Globus pallidus (tissue), 1 donor: ENCODE measurements around the gene CDKN2B-AS1.

Experiments
- DNase-seq: peaks from one replicate; pipeline ENCODE4 v3.0.0-alpha.2; 2015; ENCODE audit warnings: low spot score

CDKN2B-AS1 gene

GRCh38 chr9:21982861-21983560, 11.6 kb upstream of the CDKN2B-AS1 start:
- DNase-seq, result no peak

- DNase-seq, result no peak
Observed at GRCh38 chr9:21983561-21983935, 11.0 kb upstream of the CDKN2B-AS1 start.

DNA sequence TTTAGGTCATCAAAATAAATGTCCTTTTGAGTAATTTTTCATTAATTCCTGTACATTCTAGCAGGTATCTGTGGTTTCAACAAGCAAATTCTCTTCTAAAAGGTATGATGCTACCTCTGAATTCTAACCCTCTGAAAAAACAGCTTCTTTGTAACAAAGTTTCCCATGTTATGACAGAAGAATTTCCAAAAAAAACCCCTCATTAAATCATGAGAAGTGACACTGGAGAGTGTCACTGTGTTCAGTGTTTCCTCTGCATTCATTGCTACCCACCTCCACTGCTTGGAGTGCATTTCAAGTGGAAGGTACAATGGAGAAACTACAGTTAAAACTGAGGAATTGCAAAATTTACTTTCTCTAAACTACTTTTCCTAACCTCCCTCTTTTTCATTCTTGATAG, 10.5 kb upstream of the CDKN2B-AS1 start:
- DNase-seq, result no peak

DNA sequence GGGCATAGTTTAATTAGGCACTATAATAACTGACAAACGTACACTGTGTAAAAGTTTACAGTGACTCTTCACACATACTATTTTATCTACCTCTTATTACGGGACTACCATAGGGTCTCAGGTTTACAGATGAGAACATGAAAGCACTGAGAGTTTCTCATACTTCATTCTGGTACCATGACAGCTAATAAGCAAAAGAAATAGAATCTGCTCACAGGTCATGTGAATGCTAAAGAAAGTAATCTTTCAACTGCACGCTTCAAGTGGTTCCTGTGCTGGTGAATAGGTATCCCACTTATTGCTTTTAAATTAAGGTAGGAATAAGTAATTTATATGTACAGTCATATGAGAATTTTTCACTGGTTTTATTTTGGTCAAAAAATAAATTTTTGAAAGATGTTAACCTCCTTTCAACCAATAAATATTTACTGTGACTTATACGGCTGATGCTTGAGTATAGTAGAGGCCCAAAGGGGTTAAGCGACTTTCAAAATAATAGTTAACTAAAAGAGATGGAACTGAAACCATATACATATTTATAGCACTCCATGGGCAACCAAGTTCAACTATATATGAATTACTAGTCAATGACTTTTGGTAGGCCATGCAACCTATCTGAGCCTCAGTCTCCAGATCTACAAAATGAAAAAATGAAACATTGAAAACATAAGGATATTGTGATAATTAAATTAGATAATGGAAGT, 8.5 kb upstream of the CDKN2B-AS1 start:
- no peak for DNase-seq

- DNase-seq, result no peak
Observed at GRCh38 chr9:21988056-21988990, 6.3 kb upstream of the CDKN2B-AS1 start.

GRCh38 chr9:21989440-21990189, 5.0 kb upstream of the CDKN2B-AS1 start:
- DNase-seq, result no peak

GRCh38 chr9:21991072-21991959, 3.3 kb upstream of the CDKN2B-AS1 start:
- DNase-seq, result no peak

DNA sequence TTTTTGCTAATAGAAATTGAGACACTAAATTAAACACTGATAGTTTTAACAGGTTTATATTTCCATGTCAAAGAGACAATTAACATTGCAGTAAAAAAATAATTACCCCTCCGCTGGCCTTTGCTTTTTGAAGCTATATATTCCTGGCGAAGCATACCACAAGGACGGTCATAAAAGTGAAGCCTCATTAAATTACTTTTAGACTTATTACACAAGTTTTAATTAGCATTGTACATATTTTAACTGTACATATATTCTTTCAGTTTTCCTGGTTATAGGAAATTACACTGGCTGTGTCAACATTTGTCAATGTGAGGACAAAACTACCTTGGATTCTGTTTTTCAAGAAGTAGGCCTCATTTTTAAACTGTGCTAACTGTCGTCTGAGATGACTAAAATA, 1.6 kb upstream of the CDKN2B-AS1 start:
- no peak for DNase-seq

- DNase-seq, result no peak
Observed at GRCh38 chr9:21993893-21994555, 567 bp upstream of the CDKN2B-AS1 start, which contains the start of gene CDKN2A. TSS of gene CDKN2A (minus strand) at chr9:21994392.

- DNase-seq, result peak; percentile 59
Observed at GRCh38 chr9:21995006-21995665, 545 bp downstream of the CDKN2B-AS1 start.

- peak; percentile 41 for DNase-seq
Observed at GRCh38 chr9:21995666-21996398, 1.2 kb downstream of the CDKN2B-AS1 start.

DNA sequence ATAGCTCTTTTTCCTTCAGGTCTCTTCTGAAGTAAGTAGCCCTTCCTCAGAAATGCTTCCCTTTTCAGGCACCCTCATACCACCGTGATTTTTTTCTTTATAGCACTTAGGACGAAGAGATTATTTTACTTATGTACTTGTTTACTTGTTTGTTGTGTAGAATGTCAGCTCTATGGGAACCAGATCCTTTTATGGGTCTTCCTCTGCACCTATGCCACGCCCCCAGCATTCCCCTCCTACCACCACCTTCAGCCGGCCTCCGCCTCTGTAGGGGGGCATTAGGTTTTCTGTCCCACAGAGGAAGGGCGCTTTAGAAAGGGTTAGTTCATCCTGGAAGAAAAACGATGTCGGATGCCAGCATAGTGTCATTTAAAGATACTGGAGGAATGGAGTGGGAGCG, 1.8 kb downstream of the CDKN2B-AS1 start:
- no peak for DNase-seq

DNA sequence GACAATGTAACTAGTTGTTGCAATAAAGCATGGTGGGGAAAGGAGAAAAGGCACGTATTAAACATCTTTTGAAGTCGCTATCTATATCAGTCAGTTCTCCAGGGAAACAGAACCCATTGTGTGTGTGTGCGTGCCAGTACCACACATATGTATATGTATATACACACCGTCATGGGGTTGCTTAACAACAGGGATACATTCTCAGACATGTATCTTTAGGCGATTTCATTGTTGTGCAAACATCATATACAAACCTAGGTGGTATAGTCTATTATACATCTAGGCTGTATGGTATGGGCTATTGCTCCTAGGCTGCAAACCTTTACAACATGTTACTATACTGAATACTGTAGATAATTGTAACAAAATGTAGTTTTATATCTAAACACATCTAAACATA, 2.3 kb downstream of the CDKN2B-AS1 start:
- DNase-seq, result no peak

DNA sequence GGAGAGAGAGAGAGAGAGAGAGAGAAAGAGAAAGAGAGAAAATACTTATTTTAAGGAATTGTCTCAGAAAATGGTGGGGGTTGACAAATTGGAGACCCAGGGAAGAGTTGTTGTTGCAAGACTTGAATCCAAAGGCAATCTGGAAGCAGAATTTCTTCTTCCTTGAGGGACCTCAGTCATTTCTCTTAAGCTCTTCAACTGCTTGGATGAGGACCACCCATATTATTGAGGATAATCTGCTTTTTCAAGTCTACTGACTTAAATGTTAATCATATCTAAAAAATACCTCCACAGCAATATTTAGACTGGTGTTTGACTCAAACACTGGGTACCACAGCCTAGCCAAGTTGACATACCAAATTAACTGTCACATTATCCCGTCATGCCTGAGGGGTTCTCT, 2.9 kb downstream of the CDKN2B-AS1 start:
- DNase-seq, result no peak

GRCh38 chr9:21998026-21998425, 3.4 kb downstream of the CDKN2B-AS1 start:
- no peak for DNase-seq

DNA sequence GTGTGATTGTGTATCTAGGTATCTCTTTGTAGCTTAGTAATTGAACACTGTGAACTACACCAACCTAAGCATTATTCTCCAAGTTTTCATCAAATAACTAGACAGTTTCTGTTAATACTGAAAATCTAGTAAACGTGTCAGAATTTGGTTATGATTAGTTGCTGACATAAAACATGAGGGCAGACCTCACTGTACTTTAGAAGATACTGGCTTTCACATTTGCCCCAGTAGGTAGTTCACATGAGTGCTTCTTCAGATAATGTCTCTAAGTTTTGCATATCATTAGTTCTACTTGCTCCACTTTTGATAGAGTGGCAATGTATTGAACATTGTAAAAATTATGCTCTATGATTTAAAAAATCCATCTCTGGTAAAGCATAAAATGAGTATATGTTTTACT, 7.4 kb downstream of the CDKN2B-AS1 start:
- no peak for DNase-seq

DNA sequence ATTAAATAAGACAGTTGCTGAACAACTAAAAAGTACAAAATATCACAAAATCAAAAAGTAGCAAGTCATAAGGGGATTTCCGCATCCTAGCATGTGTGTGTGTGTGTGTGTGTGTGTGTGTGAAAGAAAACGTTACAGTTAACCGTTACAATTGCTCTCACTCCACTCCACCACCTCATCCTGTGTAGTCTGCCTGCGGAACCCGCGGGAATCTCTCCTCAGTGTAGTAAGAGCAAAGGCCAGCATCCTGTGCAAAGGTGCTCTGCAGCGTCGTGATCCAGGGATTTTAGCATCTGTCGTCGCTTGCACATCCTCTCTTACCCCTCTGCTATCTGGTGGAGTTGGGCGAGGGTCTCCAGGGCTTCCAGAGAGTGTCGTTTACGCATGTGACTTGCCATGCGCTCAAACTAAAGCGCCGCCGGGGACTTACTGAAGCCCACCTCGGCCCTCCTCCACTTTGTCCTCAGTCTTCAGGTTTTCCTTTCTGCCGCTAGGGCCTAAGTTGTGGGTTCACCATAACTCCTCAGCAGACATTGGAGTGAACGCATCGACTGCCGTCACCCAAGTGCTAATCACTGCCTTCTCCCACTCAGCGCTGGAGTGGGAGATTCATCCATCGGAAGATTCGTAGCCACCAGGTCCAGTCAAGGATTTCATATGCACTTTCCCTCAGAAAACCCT, 10.6 kb downstream of the CDKN2B-AS1 start:
- DNase-seq, result no peak
